GM21529 (cell line): ENCODE measurements around the gene TUNAR.

Source experiments
- ATAC-seq: cut with Tn5 transposase; IDR thresholded peaks from one replicate; pipeline ENCODE4 v1.9.1; 2021; ENCODE audit not compliant: unreplicated experiment

The TUNAR gene

GRCh38 chr14:95876761-95877538 is at the start of gene TUNAR:
TUNAR (plus strand) TSS chr14:95876832.
- ATAC-seq = no peak

DNA sequence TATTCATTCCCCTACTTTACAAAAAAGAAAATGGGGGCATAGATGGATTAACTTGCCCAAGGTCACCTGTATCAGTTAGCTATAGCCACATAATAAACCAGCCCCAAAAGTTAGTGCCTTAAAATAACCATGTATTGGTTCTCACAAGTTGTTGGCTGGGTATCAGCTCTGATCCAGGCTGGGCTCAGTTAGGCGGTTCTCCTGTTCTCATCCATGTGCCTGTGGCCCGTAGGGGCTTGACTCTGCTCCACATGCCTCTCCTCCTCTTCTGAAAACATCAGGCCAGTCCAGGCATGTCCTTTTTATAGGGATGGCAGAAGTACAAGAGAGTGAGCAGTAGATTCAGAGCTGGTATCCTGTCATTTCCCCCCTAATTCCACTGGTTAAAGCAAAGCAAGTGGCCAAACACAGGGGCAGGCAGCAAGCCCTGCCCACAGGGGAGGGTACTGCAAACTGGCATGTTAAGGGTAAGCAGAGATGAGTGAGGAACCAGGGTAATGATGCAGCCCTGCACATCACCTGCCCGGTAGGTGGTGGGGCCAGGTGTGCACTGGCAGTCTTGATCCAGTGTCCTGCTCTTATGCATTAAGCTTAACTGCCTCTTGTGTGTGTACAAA is 47.9 kb upstream of the TUNAR start:
- ATAC-seq = no peak

DNA sequence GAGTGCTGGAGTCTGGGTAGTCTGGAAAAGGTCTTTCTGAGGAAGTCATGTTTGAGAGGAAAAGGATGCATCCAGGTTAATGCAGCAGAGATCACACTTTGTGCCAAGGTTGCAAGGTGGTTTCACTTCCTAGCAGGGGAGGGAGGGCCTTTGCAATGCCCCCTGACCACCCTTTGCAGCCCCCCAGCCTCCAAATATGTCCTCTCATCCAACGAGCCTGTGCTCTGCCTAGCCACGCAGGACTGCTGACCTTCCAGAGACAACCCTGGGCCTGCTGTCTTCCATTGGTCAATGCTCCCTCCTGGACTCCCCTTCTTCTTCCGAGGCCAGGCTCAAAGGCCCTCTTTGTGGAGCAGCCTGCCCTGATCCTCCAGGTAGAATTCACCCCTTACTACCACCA is 47.3 kb upstream of the TUNAR start:
- no peak for ATAC-seq

DNA sequence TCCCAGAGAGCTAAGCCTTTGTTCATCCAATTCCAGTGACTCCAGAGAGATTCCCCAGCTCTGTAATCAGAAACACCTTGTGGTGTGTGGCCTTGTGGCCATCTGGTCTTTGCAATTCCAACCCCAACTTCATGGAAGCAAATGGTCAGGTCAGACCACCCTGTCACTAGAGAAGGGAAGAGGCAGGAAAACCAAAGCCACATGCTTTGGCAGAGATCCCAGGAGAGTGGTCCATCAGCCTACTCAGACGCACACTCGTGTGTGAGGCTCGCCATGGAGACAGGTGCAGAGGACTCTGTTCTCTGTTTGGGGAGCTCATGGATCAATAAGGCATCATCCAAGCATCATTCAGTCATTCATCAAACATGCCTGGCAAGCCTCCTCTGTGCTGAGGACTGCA is 46.2 kb upstream of the TUNAR start:
- ATAC-seq = no peak

GRCh38 chr14:95831041-95831440 is 45.6 kb upstream of the TUNAR start:
- no peak for ATAC-seq

- ATAC-seq = no peak
These were observed 45.2 kb upstream of the TUNAR start for GRCh38 chr14:95831468-95831867.

DNA sequence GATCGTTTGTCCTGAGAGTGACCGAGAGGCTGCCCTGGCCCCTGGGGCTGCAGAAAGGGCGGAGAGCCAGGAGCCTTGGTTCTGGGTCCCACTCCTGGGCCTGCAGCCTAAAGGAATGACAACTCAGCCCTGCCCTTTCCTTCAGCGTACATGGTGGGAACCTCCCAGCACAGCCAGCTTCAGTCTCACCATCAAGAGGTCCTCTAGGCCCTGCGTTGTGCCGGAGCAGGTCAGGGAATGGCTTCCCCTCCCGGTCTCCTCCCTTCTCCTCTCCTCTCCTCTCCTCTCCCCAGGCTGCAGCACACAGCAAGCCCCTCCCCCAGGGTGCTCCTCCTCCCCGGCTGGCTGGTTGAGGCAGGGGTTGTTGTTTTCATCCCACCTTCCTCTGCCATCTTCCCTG is 44.6 kb upstream of the TUNAR start:
- ATAC-seq = no peak

- no peak for ATAC-seq
These were observed 43.2 kb upstream of the TUNAR start for GRCh38 chr14:95833429-95833828.

GRCh38 chr14:95834496-95834895 is 42.1 kb upstream of the TUNAR start:
- no peak for ATAC-seq

GRCh38 chr14:95835121-95835730 is 41.4 kb upstream of the TUNAR start:
- ATAC-seq = no peak

DNA sequence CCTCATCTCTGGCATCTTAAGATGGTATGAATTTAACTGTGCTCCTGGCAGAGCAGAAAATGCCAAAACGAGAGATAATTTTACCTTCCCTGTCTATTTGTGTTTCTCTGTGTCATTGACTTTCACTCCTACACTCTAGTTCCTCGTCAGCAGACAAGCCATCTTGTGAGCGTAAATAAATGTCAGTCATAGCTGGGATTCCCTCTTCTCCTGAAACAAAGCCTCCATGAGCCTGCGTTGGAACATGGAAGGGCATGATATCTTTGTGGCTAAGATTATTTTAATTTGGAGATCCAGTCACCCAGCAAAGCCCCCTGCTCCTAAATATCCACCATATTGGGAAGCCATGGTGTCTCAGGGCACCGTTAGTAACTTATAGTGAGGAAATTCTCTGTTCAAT is 37.8 kb upstream of the TUNAR start:
- ATAC-seq = no peak

- ATAC-seq = no peak
These were observed 36.4 kb upstream of the TUNAR start for GRCh38 chr14:95840094-95840700.

DNA sequence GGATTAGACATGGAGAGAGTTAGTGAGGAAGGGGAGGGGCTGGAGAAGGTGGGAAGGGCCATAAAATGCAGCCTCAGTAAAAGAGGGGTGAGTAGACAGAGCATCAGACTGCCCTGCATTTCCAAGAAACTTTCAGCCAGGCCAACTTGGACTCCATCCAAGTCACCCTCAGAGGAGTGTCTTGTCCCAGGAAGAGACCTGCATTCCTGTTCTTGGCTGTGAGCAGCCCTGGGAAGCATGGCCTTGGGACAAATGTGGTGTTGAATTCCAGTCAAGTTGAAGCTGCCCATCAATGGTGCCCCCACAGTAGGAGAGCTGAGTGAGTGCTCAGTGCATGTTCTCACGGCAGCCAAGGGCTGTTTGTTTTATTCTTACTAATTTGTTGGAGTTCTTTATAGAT is 35.0 kb upstream of the TUNAR start:
- ATAC-seq = no peak

GRCh38 chr14:95849761-95850160 is 26.9 kb upstream of the TUNAR start:
- no peak for ATAC-seq

DNA sequence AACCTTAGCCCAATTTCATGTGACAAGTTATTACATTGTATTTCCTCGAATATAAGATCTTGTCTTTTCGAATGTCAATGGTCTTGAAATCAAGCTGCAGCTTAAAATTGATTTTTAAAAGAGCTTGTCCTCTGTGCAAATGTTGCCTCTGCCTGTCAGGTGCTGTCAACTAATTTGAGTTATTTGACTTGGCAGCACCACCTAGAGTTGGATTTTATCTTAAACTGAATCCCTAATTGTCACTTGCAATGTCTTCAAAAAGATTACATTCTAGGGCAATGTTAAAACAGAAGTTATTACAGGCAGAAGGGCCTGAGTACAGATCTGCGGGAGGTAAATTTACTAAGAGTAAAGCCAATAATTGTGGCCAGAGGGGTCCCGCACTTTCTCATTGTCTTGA is 26.2 kb upstream of the TUNAR start:
- ATAC-seq = no peak

DNA sequence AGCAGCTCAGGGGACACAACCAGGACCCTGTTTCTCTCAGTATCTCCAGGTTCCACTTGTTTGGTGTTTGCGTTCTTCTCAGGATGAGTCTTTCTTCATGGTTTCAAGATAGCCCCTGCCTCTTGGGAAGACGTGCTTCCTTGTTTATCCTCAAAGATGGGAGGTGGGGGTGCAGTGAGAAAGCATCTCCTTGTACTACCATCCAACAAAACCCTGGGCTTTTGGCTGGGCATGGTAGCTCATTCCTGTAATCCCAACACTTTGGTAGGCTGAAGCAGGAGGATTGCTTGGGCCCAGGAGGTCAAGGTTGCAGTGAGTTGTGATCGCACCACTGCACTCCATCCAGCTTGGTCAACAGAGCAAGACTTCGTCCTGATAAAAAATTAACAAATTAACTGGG is 21.0 kb upstream of the TUNAR start:
- no peak for ATAC-seq

DNA sequence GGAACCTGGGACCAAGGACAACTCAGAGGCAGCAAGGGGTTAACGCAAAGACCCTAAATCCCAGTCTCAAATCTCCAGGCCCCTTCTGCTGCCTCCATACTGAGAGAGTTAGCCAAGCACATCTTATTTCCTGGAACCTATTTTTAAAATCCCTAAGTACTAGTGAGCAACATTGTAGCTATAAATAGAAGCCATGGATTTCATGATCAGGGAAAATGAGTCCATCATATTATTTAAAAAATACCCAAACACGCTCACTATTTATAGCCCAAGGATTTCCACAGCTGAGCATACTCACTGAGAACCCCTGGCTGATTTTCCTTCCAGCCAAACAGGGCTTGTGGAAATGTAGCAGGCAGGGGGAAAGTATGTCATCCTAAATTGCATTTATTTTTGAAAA is 19.4 kb upstream of the TUNAR start:
- no peak for ATAC-seq

DNA sequence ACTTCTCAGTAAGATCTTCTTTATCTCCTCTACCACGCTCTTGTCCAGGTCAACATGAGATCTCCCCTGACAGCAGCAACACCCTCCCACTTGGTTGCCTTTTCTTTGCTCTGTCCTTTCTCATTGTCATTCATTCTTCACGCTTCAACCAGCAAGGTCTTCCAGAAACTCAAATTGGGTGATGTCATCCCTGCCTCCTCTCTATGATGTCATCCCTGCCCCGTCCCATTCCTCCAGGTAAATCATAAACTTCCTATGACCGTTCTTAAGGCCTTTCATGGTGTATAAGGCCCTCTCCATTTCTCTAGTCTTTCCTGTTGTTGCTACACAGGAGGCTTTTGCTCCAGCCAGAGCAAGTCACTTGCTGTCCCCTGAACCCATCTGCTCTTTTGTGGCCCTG is 17.7 kb upstream of the TUNAR start:
- no peak for ATAC-seq

- no peak for ATAC-seq
These were observed 14.4 kb upstream of the TUNAR start for GRCh38 chr14:95862243-95862642.

DNA sequence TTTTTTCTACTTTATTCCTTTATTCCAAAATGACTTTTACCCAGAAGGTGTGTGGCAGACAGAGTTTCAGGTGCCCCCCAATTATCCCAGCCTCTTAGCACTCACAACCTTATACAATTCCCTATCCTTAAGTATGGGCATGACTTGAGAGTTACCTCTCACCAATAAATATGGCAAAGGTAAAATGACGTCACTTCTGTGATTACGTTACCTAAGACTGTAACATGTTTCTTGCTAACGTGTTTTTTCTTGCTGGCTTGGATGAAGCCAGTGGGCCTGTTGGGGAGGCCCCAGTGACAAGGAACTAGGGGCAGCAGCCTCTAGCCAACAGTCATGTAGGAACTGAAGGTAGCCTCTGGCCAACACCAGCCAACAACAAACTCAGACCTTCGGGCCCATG is 13.3 kb upstream of the TUNAR start:
- no peak for ATAC-seq

GRCh38 chr14:95869776-95870175 is 6.9 kb upstream of the TUNAR start:
- ATAC-seq = no peak

GRCh38 chr14:95870772-95871171 is 5.9 kb upstream of the TUNAR start:
- ATAC-seq = no peak
